Measurements from ENCODE around the gene LRRC73. TPM values are rescaled to one million over a fixed set of nuclear protein-coding genes. Genes with fewer than 3 reads are reported as not detected.

Gene LRRC73
- total and polyA plus RNA-seq, 2 of the 8 experiments (the other 6 are each of a cell fraction or from before 2014, with no cell fraction given) = 0.24 to 0.26 TPM

- no peak for TF ChIP-seq CHD7 (IDR thresholded peaks at IDR 0.05; ENCODE audit: insufficient replicate concordance, low read length)
- no peak for TF ChIP-seq EP300 (IDR thresholded peaks at IDR 0.05; ENCODE audit: borderline replicate concordance in 1 of 2, low read depth in 2 of 2, low read length in 2 of 2)
- no peak for TF ChIP-seq TCF12 (IDR thresholded peaks at IDR 0.05; ENCODE audit: low read depth, low read length)
- TF ChIP-seq POLR2AphosphoS5 (IDR thresholded peaks at IDR 0.05; ENCODE audit: low read depth, low read length) = no peak
- no peak for TF ChIP-seq POU5F1 (IDR thresholded peaks at IDR 0.05; ENCODE audit: low read depth, low read length)
- no peak for TF ChIP-seq TBP (IDR thresholded peaks at IDR 0.05; ENCODE audit: low read depth, low read length)
- no peak for TF ChIP-seq RXRA (IDR thresholded peaks at IDR 0.05; ENCODE audit: insufficient read depth, low read depth, low read length)
- TF ChIP-seq CBX5 (IDR thresholded peaks at IDR 0.05; ENCODE audit: low read depth, low read length) = no peak
- no peak for TF ChIP-seq KDM5A (IDR thresholded peaks at IDR 0.05; ENCODE audit: low read length)
Observed at GRCh38 chr6:43502666-43503065, 7.5 kb downstream of the LRRC73 start (continued).
